Nephron (organoid): ENCODE results near the gene RNF215.
"Not testable (repeated sequence)": the region's sequence is repeated elsewhere in the genome, so short reads cannot be mapped to it uniquely, and the experiment has no call there.

ENCODE experiments used
- H3K27ac Mint-ChIP-seq, 3 experiments: 2 replicates each; pipeline ENCODE4 v1.8.0; 2020; ENCODE audit warnings: mixed read lengths in 3 of 3, mild to moderate bottlenecking in 2 of 3, moderate library complexity in 1 of 3
- H3K27me3 Mint-ChIP-seq: 2 replicates; pipeline ENCODE4 v1.8.0; 2021; ENCODE audit warnings: low read depth, mild to moderate bottlenecking, moderate library complexity, mixed read lengths
- H3K36me3 Mint-ChIP-seq: 2 replicates; pipeline ENCODE4 v1.8.0; 2020; ENCODE audit warnings: low read depth, mixed read lengths
- H3K4me1 Mint-ChIP-seq: 2 replicates; pipeline ENCODE4 v1.8.0; 2020; ENCODE audit warnings: mixed read lengths
- H3K4me3 Mint-ChIP-seq, 3 experiments: 2 replicates each; pipeline ENCODE4 v1.8.0; 2020; ENCODE audit warnings: mild to moderate bottlenecking in 3 of 3, mixed read lengths in 3 of 3, moderate library complexity in 2 of 3
- H3K9me3 Mint-ChIP-seq: 2 replicates; pipeline ENCODE4 v1.8.0; 2020; ENCODE audit warnings: mixed read lengths
- TF ChIP-seq, protein P1 (sequence below), 3 experiments: fragments of 200-600 bp; sonication (generic); IDR thresholded peaks; one replicate each; pipeline ENCODE4 v1.5.0; 2021; ENCODE audit warnings: antibody characterized with exemption in 3 of 3; ENCODE audit not compliant: unreplicated experiment in 3 of 3

The RNF215 gene

DNA sequence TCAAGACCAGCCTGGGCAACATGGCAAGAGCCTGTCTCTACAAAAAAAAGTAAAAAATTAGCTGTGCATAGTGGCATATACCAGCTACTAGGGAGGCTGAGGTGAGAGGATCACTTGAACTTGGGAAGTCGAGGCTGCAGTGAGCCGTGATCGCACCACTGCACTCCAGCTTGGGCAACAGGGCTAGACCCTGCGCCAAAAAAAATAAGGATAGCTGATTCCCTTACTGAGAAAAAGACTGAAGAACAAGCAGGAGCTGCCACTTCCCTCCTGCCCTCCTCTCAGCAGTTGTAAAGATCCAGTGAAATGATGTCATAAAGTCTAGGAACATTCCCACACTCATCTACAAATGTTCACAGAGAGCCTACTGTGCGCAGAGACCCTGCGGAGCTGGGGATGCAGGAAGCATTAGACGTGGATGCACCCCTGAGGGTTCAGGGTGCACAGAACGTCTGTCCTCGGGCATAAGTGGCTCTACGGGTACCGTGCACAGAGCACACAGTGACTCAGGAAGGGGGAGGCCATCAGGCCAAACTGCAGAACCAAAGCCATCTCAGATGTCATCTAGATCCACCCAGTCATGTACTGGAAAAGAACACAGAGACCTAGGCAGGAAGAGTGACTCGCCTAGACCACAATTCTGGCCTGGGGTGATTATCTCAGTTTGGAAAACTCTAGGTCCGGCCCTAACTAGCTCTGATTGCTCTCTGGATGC, 21.3 kb upstream of the RNF215 start:
- Mint-ChIP-seq H3K9me3 (no peaks in the 10 kb centered on the region), H3K27me3 (no peaks in the 10 kb centered on the region), H3K36me3 (peaks cover 15% of the 10 kb centered on the region), H3K27ac (no peak overlapping the region), H3K4me3 (no peak overlapping the region), H3K4me1 (no peaks in the 10 kb centered on the region)
- TF ChIP-seq, protein P1, sequence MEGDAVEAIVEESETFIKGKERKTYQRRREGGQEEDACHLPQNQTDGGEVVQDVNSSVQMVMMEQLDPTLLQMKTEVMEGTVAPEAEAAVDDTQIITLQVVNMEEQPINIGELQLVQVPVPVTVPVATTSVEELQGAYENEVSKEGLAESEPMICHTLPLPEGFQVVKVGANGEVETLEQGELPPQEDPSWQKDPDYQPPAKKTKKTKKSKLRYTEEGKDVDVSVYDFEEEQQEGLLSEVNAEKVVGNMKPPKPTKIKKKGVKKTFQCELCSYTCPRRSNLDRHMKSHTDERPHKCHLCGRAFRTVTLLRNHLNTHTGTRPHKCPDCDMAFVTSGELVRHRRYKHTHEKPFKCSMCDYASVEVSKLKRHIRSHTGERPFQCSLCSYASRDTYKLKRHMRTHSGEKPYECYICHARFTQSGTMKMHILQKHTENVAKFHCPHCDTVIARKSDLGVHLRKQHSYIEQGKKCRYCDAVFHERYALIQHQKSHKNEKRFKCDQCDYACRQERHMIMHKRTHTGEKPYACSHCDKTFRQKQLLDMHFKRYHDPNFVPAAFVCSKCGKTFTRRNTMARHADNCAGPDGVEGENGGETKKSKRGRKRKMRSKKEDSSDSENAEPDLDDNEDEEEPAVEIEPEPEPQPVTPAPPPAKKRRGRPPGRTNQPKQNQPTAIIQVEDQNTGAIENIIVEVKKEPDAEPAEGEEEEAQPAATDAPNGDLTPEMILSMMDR (IDR thresholded peaks at IDR 0.05; ENCODE audit: unreplicated experiment in 3 of 3): no peak

DNA sequence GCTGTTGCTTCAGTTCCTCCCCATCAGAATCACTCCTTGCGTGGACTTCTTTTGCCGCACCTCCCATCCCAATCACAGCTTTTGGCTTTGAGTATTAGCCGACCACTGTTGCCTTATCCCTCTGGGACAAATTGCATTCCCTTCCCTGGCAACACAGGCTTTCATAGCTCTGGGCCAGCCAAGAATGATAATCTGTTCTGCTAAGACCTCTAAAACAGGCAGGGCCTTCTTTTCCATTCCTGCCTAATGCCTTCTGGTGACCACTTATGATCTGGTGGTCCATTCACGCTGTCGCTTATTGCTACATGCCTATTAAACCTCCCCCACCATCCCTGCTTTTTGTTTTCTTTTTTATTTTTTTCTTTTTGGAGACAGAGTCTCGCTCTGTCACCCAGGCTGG, 19.2 kb upstream of the RNF215 start:
- TF ChIP-seq, protein P1 (IDR thresholded peaks at IDR 0.05; ENCODE audit: unreplicated experiment in 3 of 3): no peak
- no peaks in the 10 kb centered on the region for H3K27me3 Mint-ChIP-seq
- peaks cover 9% of the 10 kb centered on the region for H3K4me1 Mint-ChIP-seq
- peaks cover 4% of the 10 kb centered on the region for H3K36me3 Mint-ChIP-seq
- no peak overlapping the region for H3K27ac Mint-ChIP-seq
- no peak overlapping the region for H3K4me3 Mint-ChIP-seq
- no peaks in the 10 kb centered on the region for H3K9me3 Mint-ChIP-seq

DNA sequence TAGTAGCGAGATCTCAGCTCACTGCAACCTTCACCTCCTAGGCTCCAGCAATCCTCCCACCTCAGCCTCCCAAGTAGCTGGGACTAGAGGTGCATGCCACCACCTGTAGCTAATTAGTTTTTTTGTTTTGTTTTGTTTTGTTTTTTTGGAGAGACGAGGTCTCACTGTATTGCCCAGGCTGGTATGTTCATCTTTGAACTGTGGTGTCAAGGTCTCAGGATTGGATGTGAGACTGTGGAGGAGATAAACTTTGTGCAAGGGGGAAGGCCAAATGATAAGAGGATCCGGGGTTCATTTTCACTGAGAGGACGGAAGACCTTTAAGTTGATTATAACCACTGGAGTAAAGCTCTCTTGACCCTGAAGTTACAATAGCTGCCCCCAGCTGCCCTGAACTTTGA, 18.5 kb upstream of the RNF215 start:
- Mint-ChIP-seq H3K27me3 (no peaks in the 10 kb centered on the region), H3K27ac (no peak overlapping the region), H3K4me3 (no peak overlapping the region), H3K4me1 (peaks cover 9% of the 10 kb centered on the region), H3K9me3 (no peaks in the 10 kb centered on the region), H3K36me3 (peaks cover 4% of the 10 kb centered on the region)
- TF ChIP-seq, protein P1 (IDR thresholded peaks at IDR 0.05; ENCODE audit: unreplicated experiment in 3 of 3): no peak

DNA sequence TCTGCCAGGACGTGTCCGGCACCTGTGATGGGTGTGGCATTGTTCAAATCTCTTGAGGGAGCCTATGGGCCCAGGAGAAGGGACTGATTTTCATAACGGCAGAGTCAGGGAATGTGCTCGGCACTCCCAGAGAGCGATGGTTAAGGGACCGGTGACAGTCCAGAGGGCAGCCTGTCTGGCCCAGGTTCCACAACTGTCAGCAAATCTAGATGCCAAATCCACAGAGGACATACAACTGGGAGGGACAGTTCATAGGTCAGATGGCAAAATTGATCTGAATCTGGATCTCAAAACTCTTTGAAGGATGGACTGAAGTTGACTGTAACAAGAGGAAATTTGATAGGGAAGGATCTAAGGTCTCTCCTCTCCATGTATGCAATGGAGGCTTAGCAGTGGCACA, 17.1 kb upstream of the RNF215 start:
- Mint-ChIP-seq H3K9me3 (no peaks in the 10 kb centered on the region), H3K27ac (no peak overlapping the region), H3K4me1 (peaks cover 9% of the 10 kb centered on the region), H3K27me3 (no peaks in the 10 kb centered on the region), H3K4me3 (no peak overlapping the region), H3K36me3 (peaks cover 4% of the 10 kb centered on the region)
- TF ChIP-seq, protein P1 (IDR thresholded peaks at IDR 0.05; ENCODE audit: unreplicated experiment in 3 of 3): no peak

DNA sequence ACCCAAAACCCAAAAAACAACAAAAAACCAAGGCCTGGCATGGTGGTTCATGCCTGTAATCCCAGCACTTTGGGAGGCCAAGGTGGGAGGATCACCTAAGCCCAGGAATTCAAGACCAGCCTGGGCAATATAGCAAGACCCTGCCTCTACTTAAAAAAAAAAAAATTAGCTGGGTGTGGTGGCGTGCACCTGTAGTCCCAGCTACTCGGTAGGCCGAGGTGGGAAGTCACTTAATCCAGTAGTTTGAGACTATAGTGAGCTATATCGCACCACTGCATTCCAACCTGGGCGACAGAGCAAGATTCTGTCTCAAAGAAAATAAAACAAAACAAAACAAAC, 15.5 kb upstream of the RNF215 start:
- H3K4me3 Mint-ChIP-seq, H3K9me3 Mint-ChIP-seq, H3K36me3 Mint-ChIP-seq: not testable (repeated sequence)
- H3K27me3 Mint-ChIP-seq: peaks cover 11% of the 10 kb centered on the region
- peaks cover 24% of the 10 kb centered on the region for H3K4me1 Mint-ChIP-seq
- peak overlapping the region in 1 of 3 experiments; percentile 77 for H3K27ac Mint-ChIP-seq

DNA sequence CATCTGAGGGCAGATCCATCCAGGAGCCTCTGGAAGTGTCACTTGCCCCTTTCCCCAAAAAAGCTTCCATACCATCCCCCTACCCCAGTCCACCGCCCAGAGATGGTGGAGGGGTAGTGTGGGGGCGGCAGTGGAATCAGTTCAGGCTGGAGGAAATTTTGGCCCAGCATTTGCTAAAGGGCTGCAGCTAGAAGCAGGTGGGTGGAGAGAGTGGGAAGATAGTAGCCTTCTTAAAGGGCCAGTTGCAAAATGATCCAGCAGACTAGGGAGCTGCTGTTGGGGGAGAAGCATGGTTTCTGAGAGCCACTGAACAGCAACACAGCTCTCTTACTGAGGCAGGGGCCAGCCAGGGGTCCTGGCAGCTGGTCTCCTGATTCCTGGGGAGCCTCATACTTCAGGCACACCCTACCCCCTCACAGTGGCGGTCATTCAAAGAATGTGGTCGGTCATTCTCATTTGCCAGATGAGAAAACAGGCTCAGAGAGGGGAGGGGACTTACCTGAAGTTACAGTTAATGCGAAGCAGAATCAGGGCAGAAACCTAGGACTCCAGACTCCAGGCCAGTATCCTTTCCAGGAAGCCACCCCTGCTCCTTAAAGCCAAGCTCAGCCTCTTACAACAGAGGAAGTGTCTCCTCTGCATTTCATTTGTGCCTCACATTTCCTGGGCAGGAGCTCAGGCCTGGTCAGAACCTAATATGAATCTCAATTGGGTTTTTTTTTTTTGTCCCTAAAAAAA, 15.0 kb upstream of the RNF215 start:
- Mint-ChIP-seq H3K36me3 (peaks cover 4% of the 10 kb centered on the region), H3K27ac (peak overlapping the region; percentile 46 to 77 (median 70)), H3K4me1 (peaks cover 27% of the 10 kb centered on the region), H3K9me3 (no peaks in the 10 kb centered on the region), H3K4me3 (peak overlapping the region in 1 of 3 experiments; percentile 22), H3K27me3 (peaks cover 11% of the 10 kb centered on the region)
- TF ChIP-seq, protein P1 (IDR thresholded peaks at IDR 0.05; ENCODE audit: unreplicated experiment in 3 of 3): no peak

DNA sequence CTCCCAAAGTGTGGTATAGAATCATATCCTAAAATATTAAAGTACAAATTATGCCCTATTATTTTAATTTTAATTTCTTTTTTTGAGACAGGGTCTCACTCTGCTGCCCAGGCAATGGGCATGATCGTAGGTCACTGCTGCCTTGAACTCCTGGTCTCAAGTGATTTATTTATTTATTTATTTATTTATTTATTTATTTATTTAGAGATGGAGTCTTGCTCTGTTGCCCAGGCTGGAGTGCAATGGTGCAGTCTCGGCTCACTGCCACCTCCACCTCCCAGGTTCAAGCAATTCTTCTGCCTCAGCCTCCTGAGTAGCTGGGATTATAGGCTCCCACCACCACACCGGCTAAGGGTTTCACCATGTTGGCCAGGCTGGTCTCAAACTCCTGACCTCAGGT, 13.8 kb upstream of the RNF215 start:
- H3K36me3 Mint-ChIP-seq, H3K4me3 Mint-ChIP-seq, H3K27ac Mint-ChIP-seq, H3K9me3 Mint-ChIP-seq: not testable (repeated sequence)
- peaks cover 11% of the 10 kb centered on the region for H3K27me3 Mint-ChIP-seq
- peaks cover 27% of the 10 kb centered on the region for H3K4me1 Mint-ChIP-seq
